Endodermal cell (in vitro differentiated cells): ENCODE measurements around the gene SLC12A5. TPM values are rescaled to one million over a fixed set of nuclear protein-coding genes. Genes with fewer than 3 reads are reported as not detected.

Source experiments
- DNase-seq: peaks from one replicate; pipeline ENCODE4 v3.0.0-alpha.2; 2017
- H3K27ac ChIP-seq: 2 replicates; pipeline ENCODE4 v1.5.1; 2013; ENCODE audit warnings: mild to moderate bottlenecking, low read depth, low read length, moderate library complexity
- H3K27me3 ChIP-seq: 2 replicates; pipeline ENCODE4 v1.6.1; 2013; ENCODE audit warnings: mild to moderate bottlenecking, low read length, moderate library complexity; ENCODE audit not compliant: insufficient read depth, control insufficient read depth, poor library complexity, severe bottlenecking
- H3K36me3 ChIP-seq: 2 replicates; pipeline ENCODE4 v1.7.0; 2013; ENCODE audit warnings: mild to moderate bottlenecking, low read length, moderate library complexity; ENCODE audit not compliant: control insufficient read depth, insufficient read depth
- H3K4me1 ChIP-seq: one replicate; pipeline ENCODE4 v1.7.0; 2013; ENCODE audit warnings: low read length; ENCODE audit not compliant: control insufficient read depth, insufficient read depth
- H3K4me3 ChIP-seq: 2 replicates; pipeline ENCODE4 v1.5.1; 2013; ENCODE audit warnings: mild to moderate bottlenecking, low read length, moderate library complexity
- H3K9ac ChIP-seq: 2 replicates; pipeline ENCODE4 v1.6.1; 2013; ENCODE audit warnings: mild to moderate bottlenecking, low read length, moderate library complexity; ENCODE audit not compliant: poor library complexity, severe bottlenecking; ENCODE audit errors: extremely low read depth
- H3K9me3 ChIP-seq: 2 replicates; pipeline ENCODE4 v1.6.1; 2013; ENCODE audit warnings: mild to moderate bottlenecking, low read length, moderate library complexity; ENCODE audit not compliant: control insufficient read depth
- H3K27ac Mint-ChIP-seq: 2 replicates; pipeline ENCODE4 v1.8.0; 2020; ENCODE audit warnings: mixed read lengths
- H3K27me3 Mint-ChIP-seq: 2 replicates; pipeline ENCODE4 v1.8.0; 2021; ENCODE audit warnings: mild to moderate bottlenecking, mixed read lengths; ENCODE audit not compliant: insufficient read depth
- H3K36me3 Mint-ChIP-seq: 2 replicates; pipeline ENCODE4 v1.8.0; 2020; ENCODE audit warnings: low read depth, mixed read lengths
- H3K4me1 Mint-ChIP-seq: 2 replicates; pipeline ENCODE4 v1.8.0; 2020; ENCODE audit warnings: mixed read lengths
- H3K4me3 Mint-ChIP-seq: 2 replicates; pipeline ENCODE4 v1.8.0; 2020; ENCODE audit warnings: mild to moderate bottlenecking, moderate library complexity, mixed read lengths
- H3K9me3 Mint-ChIP-seq: 2 replicates; pipeline ENCODE4 v1.8.0; 2020; ENCODE audit warnings: mild to moderate bottlenecking, mixed read lengths
- CTCF ChIP-seq: fragments of 200-600 bp; sonication (generic); conservative IDR thresholded peaks from 2 replicates; pipeline ENCODE4 v1.5.0; 2021; ENCODE audit warnings: antibody characterized with exemption, mild to moderate bottlenecking
- WGBS, 2 experiments: methylation state at CpG; one replicate each; pipeline versions ENCODE4 v1.1.5 to v1.1.7; 2013; ENCODE audit warnings: missing lambda C conversion rate in 2 of 2, mixed read lengths in 1 of 2; ENCODE audit not compliant: insufficient coverage in 1 of 2, insufficient read length in 1 of 2; 5-methylcytosine and 5-hydroxymethylcytosine counted together
- total RNA-seq, 2 donors: library from RNA; stranded (reverse); fragmentation: NEBNext Ultra II Directional in 1 of 2; extraction: Animal tissue kit (Norgen Biotek cat#: 25700) in 1 of 2; gene quantifications; 2 replicates in 1 of 2; 3 replicates in 1 of 2; pipeline ENCODE4 v1.2.1, GENCODE V29; 2021

The SLC12A5 gene
- total RNA-seq, 2 donors from 2014 or later, result 5.7 to 10.2 TPM

GRCh38 chr20:46056027-46056833, 27.2 kb downstream of the SLC12A5 start:
- Histone ChIP-seq H3K27me3 (peaks cover 89% of the 10 kb centered on the region), H3K4me1 (no peaks in the 10 kb centered on the region), H3K4me3 (no peak overlapping the region), H3K9ac (no peak overlapping the region), H3K36me3 (peaks cover 4% of the 10 kb centered on the region), H3K27ac (no peak overlapping the region), H3K9me3 (no peaks in the 10 kb centered on the region)
- no peak for TF ChIP-seq CTCF
- Mint-ChIP-seq H3K27ac (no peak overlapping the region), H3K4me3 (no peak overlapping the region), H3K36me3 (peaks cover 12% of the 10 kb centered on the region), H3K27me3 (peaks cover 77% of the 10 kb centered on the region), H3K4me1 (peaks cover 7% of the 10 kb centered on the region), H3K9me3 (no peaks in the 10 kb centered on the region)
- DNase-seq, result no peak
- WGBS, 2 experiments, result 82 to 83% methylated on average over 9 to 15 of the region's 15 CpGs

- peak; percentile 94 for DNase-seq
- Histone ChIP-seq H3K9ac (no peak overlapping the region), H3K36me3 (peaks cover 12% of the 10 kb centered on the region), H3K4me1 (no peaks in the 10 kb centered on the region), H3K4me3 (peak overlapping the region; percentile 35), H3K9me3 (no peaks in the 10 kb centered on the region), H3K27me3 (peaks cover 79% of the 10 kb centered on the region), H3K27ac (no peak overlapping the region)
- H3K27ac Mint-ChIP-seq, result no peak overlapping the region
- peak overlapping the region; percentile 15 for H3K4me3 Mint-ChIP-seq
- H3K27me3 Mint-ChIP-seq, result peaks cover 71% of the 10 kb centered on the region
- H3K36me3 Mint-ChIP-seq, result peaks cover 22% of the 10 kb centered on the region
- peaks cover 7% of the 10 kb centered on the region for H3K4me1 Mint-ChIP-seq
- no peak for TF ChIP-seq CTCF
- no peaks in the 10 kb centered on the region for H3K9me3 Mint-ChIP-seq
- 19 to 43% methylated on average over 24 to 65 of the region's 65 CpGs for WGBS, 2 experiments
Observed at GRCh38 chr20:46056970-46057855, 28.2 kb downstream of the SLC12A5 start.

DNA sequence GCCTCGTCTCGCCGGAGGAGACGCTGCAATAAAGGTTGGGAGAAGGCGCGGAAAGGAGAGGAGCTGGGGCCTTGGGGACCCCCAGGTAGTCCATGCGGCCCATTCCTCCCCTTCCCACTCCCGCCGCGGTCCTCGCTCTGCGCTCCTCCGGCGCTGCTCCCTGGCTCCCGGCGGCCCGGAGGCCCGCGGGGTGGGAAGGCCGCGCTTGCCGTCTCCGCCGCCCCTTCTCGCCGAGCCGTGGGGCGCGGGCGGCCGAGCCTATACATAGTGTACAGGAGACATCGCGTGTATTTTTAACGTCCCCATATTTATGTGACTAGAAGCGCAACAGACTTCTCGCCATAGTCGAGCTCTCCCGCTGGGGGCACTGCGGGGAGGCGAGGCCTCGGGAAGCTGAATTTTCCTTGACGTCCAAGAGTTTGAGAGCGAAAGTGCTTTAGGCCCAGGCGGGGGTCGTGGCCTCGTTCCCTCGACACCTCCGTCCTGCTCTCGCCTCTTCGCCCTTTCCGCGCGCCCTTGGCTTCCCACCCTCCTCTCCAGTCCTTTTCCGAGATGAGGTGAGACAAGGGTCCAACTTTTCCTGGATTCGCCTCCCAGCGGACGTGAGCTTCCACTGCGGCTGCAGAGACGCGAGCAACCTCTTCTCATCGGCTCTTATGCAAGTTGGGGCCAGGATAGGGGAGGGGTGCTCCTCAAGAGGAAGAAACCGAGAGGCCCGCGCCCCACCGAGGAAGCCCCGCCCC, 29.0 kb downstream of the SLC12A5 start:
- Histone ChIP-seq H3K9me3 (no peaks in the 10 kb centered on the region), H3K36me3 (peaks cover 20% of the 10 kb centered on the region), H3K27me3 (peaks cover 71% of the 10 kb centered on the region), H3K4me1 (no peaks in the 10 kb centered on the region), H3K27ac (no peak overlapping the region), H3K9ac (no peak overlapping the region), H3K4me3 (peak overlapping the region; percentile 40)
- peak; percentile 87 for DNase-seq
- Mint-ChIP-seq H3K27me3 (peaks cover 64% of the 10 kb centered on the region), H3K4me3 (peak overlapping the region; percentile 38), H3K4me1 (peaks cover 7% of the 10 kb centered on the region), H3K36me3 (peaks cover 29% of the 10 kb centered on the region), H3K9me3 (no peaks in the 10 kb centered on the region), H3K27ac (no peak overlapping the region)
- peak; percentile 68 for TF ChIP-seq CTCF
- WGBS, 2 experiments, result 8 to 14% methylated on average over 38 to 66 of the region's 66 CpGs
